Activated CD4-positive, alpha-beta T cell treated with anti-CD3 and anti-CD28 coated beads, Interleukin-10, Interleukin-2, amounts not matched to agents 100 ng/mL and 50 ng/mL, durations not matched to agents 16 hours and 8 hours (primary cell): ENCODE measurements around the gene RPS27L.

Source experiments
- DNase-seq: peaks from one replicate; pipeline ENCODE4 v3.0.0-alpha.2; 2020

The RPS27L gene

DNA sequence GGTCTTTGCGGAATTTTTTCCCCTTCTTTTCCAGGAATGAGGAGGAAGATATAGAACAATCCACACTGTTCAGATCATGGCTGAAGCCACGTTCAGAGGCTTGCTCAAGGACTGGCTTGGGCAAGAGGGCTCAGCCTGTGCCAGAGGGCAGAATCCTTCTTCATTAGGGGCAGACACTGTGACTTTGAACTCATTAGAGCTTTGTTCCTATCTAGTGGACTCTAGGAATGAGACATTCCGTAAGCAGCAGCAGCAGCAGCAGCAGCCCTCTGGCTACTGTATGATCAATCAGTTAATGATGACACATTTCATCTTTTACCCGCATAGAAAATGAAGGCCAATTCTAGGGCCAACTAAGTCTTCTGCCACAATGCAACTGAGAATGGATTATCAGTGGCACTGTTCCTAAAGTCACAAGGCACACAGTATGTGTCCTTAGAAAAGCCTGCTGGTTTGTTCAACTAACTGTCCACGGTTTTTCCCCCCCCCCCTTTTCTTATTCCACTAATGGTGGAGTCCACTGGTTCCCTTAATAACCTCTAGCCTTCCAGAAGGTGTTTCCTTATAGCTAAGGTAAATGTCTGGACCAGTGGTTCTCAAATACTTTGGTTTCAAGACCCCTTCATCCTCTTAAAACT, 30.4 kb upstream of the RPS27L start:
- no peak for DNase-seq

DNA sequence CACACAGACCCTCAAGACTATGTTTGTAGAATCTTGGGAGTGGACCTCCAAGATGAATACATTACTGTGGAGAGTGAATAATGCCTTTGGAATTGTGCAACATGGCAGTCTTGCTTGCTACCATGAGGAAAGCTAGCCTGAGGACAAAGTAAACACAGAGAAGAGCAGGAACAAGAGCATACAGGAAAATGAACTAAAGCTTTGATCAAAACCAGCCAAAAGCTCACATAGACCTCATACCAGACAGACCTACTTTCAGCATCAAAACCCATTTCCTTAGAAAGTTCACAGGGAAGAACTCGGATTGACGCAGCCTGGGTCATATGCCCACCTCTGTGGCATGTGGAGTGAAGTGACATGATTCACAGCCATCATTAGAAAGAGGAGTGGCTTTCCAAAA, 28.8 kb upstream of the RPS27L start:
- DNase-seq: no peak

DNA sequence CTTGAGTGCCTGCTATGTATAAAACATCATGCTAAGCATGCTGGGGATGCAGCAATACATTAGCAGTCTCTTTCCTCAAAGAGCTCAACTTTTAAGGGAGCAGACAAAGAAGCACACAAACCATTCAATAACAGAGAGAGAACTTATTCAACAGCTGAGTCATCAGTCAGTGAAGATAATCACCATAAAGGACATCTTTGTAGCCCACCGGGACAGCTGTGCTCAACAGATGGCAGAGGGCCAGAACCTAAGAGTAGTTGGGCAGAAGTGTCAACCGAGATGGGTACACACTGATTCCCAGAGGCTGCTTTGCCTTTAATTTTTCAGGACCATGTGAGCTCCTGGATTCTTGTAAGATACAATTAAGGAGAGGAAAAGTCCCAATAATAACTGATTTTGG, 27.9 kb upstream of the RPS27L start:
- DNase-seq: no peak

DNA sequence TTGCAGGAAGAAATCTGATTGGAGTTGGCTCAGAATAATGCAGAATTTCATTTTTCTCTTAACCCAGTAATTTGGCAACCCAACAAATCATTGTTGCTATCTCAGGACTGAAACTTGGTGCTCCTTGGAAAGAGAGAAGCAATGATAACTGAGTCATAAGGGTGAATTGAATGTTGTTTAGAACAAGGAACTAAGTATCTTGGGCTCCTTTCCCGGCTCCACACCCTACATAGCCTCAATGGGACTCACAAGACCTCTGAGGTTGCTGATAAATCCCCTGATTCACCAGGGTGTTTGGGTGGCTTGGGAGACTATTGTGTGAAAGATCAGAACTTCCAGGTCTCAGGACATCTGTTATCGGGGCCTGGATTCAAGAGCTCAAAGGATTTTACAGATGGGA, 24.4 kb upstream of the RPS27L start:
- no peak for DNase-seq

DNA sequence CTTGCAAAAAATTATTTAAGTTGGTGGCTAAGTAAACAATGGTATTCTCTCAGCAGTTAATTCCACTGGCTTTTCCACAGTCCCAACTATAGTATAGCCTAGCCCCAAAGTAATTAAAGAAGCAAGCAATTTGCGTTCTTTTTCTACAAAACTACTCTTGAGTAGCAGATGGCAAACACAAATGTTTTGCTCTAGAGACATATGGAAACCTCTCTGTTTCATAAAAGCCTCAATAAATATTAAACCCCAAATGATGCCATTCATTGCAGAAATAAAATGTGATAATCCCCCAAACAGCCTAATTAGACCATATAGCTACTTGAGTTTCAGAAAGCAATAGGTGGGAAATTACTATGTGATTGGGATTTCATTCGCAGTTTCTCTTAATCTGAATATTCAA, 23.5 kb upstream of the RPS27L start:
- no peak for DNase-seq

DNA sequence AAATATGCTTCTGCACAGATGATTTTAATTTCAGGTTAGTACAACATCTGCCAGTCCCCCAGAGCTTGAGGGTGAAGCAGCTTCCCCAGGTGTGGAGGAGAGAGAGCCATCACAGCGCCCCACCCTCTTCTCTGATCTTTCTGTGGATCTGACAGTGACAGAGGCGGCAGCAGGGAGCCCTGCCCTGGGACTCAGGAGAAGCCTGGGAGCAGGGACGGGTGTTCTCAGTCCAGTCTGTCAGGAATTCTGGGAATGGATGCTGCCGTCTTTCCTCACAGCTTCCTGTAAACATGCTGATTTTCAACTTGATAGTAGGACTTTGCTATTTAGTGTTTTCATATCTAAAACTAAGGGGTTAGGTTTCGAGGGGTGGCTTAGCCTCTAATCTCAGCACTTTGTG, 20.8 kb upstream of the RPS27L start:
- no peak for DNase-seq

DNA sequence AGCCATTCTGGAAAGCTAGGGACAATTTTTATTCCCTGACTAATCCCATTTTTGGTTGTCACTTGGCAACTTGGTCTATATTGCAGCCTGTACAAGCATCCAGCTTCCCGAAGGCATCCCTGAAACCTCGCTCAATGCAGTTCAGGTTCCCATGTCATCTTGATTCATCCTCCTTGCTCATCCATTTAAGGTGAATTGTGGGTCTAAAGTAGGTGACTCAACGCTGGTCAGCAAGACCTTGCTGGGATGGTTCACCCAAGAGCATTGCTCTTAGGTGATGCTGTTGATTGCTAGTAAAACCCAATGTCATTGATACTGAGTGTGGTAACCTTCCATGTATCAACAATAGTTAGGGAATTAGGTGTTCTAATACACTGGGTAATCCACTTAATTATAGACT, 19.0 kb upstream of the RPS27L start:
- DNase-seq: no peak

DNA sequence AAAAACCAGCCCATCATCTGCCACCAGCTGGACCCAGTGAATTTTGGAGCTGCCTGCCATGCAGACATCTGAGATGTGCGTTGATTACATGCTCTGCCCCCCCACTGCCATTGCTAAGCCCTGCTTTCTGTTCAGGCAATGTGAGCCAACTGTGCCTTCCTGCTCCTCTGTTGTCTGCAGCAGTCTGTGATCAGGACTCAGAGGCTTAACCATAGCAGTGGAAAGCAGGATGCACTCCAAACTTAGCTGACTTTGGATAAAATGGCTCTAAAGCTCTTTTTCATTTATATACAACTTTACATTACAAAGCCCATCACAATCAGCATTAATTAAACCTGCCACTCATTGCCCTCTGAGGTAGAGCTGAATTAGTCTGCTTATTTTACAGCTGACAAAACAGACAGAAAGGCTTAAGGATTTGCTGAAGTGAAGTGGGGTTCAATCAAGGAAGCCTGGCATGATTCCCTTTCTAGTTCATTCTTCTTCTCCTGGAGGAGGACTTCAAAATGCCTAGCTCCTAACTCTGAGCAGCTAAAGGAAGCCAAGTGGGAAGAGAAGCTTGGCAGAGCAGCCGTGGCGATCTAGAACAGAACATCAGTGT, 15.7 kb upstream of the RPS27L start:
- DNase-seq: no peak

DNA sequence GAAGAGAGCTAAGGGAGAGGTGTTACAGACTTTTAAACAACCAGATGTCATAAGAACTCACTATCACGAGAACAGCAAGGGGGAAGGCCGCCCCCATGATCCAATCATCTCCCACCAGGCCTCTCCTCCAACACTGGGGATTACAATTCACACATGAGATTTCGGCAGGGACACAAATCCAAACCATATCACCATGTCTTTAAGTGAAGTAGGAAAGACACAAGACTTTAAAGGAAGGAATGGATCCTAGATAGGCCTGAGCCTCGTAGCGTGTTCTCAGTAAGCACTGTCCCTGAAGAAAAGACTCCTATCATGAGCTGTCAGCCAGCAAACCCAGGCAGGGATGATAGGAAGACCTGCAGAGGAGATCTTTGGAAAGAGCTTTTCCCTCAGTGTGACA, 15.1 kb upstream of the RPS27L start:
- no peak for DNase-seq

DNA sequence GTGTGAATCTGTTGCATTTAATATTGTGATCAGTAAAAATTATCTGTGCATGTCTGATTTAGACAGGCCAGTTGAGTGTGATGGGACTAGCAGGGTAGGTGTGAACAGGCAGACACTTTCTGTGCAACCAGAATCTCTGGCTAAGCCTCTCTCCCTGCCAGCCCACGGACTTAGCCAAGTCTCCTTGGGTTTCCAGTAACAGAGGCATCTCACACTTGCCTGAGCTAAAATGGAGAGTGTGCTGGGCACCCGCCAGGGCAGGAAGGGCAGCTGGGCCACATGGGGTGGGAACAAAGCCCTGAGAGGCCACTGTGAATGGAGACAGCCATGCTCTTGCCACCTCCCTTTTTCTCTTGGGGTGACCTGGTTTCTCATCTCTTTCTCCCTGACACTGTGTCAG, 12.5 kb upstream of the RPS27L start:
- no peak for DNase-seq

DNA sequence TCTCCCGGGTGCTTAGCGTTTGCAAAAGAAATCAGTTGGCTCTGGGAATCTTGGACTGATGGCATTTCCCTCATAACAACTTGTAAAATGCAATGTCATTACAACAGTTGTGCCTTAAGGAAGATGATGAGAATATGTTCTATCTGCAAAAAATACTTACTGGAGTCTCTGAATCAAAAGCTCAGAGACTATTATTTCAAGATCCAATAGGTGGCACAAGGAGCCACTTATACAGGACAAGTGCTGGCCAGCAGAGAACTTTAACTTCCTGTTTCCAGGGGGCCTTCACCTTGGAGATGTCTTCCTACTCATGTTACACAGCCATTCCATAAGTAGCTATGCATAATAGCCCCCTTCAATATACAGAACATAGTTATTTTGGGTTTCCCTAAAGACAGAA, 8.9 kb upstream of the RPS27L start:
- DNase-seq: peak; percentile 10

DNA sequence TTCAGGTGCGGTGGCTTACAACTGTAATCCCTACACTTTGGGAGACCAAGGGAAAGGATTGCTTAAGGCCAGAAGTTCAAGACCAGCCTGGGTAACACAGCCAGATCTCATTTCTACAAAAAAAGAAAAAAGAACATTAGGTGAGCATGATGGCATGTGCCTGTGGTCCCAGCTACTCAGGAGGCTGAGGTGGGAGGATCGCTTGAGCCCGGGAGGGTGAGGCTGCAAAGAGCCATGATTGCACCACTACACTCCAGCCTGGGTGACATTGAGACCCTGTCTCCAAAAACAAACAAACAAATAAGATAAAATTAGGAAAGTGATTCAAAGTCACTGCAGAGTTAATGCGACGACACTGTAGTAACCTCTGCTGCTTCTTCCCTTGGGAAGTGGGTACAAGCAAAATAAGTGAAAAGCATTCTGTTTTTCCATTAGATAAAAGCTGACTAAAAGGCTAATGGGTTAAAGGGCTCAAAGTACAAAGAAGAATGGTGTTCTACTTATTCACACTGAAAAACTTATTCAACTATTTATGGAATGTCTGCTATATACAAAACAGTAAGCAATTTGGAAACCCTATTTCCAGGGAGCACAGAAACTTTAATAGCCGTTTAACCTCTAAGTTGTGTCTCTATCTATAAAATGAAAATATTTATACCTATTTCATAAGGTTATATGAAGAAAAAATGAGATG, 8.0 kb upstream of the RPS27L start:
- DNase-seq: no peak

DNA sequence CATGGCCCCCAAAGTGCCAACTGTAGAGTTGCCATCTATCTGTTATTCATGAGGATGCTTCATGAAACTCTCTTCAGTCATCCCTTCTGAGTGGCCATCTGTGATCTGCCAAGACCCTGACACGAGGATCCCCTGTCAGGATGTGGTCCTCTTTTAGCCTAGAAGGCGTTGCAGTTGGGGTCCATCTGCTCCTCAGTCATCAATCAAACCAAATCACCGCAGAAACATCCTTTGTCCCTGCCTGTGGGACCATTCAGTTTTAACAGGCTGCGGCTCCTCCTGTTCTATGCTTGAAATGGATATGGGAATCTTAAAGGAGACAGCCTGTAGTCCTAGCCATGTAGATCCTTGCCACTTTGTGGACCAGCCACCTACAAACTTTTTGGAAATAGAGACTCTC, 5.9 kb upstream of the RPS27L start:
- no peak for DNase-seq

DNA sequence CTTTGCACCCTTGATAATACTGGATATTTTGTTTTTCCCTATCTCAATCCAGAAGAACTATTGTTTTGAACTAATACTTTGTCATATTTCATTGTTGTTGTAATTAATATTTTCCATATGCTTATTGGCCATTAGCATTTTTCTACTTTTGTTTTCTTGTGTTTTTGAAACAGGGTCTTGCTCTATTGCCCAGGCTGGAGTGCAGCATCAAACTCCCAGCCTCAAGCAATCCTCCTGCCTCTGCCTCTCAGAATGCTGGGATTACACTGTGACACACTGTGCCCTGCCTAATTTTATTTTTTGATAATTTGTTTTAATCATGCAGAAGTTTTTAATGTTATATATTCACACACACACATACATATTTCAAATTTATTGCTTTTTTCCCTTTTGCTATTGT, 3.4 kb upstream of the RPS27L start:
- DNase-seq: no peak

DNA sequence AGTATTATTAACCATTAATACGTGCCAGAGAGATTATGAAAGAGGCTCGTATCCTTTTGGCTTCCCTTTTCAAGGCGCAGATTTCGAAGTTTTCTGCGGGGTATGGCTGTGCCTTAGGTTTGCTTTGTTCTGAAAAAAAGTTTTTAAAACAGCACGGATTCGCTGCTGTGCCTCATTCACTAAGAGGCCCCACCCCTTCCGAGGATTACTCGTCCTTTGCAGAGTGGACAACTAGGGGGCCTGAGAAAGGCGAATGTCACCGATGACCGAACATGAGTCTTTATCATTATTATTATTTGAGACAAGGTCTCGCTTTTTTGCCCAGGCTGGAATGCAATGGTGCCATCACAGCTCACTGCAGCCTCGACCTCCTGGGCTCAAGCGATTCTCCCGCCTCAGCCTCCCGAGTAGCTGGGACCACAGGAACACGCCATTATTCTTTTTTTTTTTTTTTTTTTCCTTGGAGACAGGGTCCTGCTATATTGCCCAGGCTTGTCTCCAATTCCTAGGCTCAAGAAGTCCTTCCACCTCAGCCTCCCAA, 684 bp upstream of the RPS27L start:
- DNase-seq: peak; percentile 43

DNA sequence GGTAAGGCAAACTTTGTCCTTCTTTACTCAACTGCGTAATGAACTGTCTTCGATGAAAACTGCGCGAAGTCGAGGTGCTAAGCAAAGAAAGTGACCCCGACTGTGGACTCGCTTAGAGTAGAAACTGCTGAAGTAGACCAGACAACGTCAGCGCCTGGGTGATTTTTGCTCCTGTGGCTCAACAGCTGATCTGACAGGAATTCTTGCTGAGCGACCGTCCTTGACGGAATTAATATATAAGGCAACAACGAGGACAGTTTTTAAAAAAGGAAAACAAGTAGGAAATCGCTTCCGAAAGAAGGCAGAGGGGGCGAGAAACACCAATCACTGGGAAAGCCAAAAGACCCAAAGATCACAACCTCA, 541 bp downstream of the RPS27L start:
- no peak for DNase-seq

DNA sequence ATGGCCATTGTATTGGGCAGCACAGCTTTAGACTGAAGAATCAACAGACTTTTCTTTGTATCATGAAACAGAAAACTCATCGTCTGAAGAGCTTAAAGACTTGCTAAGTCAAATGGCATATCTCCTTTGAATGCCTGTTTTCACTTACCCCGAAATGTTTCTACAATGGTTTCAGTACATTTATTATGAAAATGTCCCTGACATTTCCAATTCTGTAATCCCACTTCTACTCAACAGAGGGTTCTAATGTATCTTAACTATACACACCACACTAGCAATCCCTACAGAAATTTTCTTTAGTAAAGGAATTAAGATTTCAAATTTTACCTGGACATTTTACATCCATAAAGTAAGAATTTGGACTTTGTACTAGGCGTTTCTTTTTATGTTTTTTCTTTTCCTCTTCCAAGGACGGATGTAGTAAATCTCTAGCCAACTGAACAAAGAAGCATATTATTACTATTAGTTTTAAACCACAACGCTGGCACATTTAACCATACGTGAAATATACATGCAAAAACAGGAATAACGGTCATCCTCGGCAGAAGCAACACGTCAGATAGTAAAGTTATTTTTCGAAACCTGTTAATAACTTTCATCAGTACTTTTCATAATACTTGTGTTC, 1.1 kb downstream of the RPS27L start:
- no peak for DNase-seq

DNA sequence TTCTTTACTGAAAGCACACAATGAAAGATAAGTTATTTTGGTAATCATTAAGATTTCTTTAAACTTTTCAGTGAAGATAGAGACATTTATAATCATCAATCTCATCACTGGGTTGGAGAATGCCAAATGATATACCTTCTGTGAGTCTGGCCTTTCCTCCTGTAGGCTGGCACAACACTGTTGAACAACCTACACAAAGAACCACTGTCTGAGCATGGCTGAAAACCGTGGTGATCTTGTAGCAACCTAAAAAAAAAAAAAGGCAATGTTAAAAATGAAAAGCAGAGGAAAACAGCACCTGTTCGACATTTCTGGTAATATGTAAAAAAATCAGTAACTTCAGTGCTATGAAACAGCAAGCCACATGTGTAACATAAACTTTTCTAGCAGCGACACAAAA, 1.8 kb downstream of the RPS27L start:
- no peak for DNase-seq

DNA sequence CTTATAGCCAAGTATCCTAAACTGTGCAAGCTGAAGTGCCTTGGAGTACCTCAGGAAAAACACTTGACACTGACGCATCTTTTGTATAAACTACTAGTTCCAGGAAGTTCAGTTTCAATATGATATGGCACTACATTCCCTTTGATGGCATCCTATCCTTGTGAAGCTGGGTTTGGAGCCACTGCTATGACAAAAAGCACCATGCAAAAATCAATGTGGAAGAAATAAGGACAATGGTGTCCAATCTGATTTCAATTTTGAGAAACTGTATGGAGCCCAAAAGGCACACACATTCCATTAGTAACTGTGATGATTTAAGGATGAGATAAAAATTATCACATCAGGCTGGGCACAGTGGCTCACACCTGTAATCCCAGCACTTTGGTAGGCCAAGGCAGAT, 5.6 kb downstream of the RPS27L start:
- DNase-seq: no peak

DNA sequence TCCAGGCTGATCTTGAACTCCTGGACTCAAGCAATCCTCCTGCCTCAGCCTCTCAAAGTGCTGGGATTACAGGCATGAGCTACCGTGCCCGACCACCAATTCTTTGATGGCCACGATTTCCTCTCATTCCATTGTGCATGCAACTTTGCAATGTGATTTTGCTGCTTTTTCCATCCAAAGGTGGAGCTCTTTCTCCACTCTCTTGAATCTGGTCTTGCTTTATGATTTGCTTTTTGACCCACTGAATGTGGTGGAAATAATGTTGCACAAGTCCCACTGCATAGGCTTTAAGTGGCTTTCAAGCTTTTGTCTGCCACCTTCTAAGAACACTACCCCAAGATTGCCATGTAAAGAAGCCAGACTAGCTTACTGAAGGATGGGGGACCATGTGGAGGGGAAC, 10.6 kb downstream of the RPS27L start:
- no peak for DNase-seq

DNA sequence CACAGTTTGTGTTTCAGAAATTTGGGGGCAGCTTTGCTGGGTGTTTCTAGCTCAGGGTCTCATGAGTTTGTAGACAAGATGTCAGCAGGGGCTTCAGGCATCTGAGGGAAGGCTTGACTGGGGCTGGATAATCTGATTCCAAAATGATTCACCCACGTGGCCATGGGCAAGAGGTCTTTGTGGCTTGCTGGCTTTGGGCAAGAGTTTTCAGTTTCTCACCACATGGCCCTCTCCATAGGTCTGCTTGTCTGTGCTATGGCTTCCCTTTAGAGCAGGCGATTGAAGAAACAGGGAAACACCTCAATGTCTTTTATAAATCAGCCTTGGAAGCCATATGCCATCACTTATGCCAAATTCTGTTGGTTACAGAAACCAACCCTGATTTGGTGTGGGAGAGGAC, 11.9 kb downstream of the RPS27L start:
- DNase-seq: no peak

DNA sequence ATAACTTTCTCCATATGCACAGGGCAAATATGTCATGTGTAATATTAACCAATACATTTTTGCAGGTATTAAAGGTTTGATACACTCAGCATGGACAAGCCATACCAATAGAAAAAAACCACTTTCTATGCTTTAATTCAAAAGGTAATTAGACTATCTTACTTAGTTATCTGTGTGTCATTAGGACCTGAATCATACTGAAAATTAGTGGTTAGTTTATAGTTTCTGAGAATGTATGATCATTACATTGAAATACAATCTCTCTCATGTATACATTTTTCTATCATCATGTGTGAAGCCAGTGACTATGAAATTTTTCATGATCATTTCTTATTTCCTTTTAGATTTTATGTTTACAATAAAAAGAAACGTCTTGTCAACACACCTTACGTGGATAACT, 16.3 kb downstream of the RPS27L start:
- DNase-seq: no peak

DNA sequence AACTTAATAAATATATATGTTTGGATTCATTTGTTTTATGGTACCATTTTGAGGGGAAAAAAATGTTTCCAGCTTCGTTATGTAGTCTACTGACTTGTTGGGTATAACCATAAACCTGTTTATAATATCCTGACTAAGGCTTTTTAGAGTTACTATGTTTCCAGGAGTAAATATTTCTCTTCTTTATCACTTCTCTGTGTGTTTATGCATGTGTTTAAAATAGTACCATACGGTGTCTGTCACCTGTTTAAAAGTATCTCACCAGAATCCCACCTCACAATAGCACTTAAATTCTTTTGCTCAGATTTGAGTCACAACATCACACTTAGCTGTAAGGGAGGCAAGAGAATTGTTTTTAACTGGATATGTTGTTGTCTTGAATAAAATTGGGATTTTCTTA, 20.5 kb downstream of the RPS27L start:
- no peak for DNase-seq

DNA sequence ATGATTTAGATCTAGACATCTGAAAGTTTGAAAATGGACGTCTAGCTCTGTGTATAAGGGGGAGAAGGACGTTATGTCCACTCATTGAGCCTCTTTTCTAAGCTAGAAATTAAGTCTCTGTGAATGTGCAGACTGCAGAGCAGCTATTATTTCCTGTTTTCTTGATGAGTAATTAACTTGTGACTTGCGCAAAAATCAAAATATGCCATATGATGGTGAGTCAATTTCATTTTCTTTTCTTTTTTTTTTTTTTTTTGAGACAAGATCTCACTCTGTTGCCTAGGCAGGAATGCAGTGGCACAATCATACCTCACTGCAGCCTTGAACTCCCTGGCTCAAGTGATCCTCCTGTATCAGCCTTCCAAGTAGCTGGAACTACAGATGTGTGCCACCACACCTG, 21.5 kb downstream of the RPS27L start:
- DNase-seq: peak; percentile 40
